Endothelial cell of umbilical vein (primary cell): ENCODE measurements around the gene HLX. TPM values are rescaled to one million over a fixed set of nuclear protein-coding genes. Genes with fewer than 3 reads are reported as not detected.

Experiments used
- BruUV-seq: library from RNA; stranded (reverse); fragments of 400-500 nt; replicated peaks from 2 replicates; lab custom pipeline; 2021; lab: Mats Ljungman, UMichigan
- CTCF ChIA-PET: fragments of 300-600, 350-600 bp; sonication (Branson Sonifier 250); formaldehyde crosslinking; loops from one replicate; lab custom pipeline; 2021; ENCODE audit warnings: antibody characterized with exemption, inconsistent platforms; lab: Charles Lee
- POLR2A ChIA-PET: fragments of 300-600, 350-600 bp; sonication (Branson Sonifier 250); formaldehyde crosslinking; loops from one replicate; lab custom pipeline; 2021; ENCODE audit warnings: antibody characterized with exemption, inconsistent platforms; lab: Charles Lee
- DNase-seq: peaks from one replicate; pipeline ENCODE4 v3.0.0-alpha.2; 2011; ENCODE audit warnings: low read depth, low spot score
- FAIRE-seq: peaks from 2 replicates; lab custom pipeline; 2011; peaks lifted over from hg19 to GRCh38; lab: Jason Lieb, UNC
- H2AFZ ChIP-seq: 2 replicates; pipeline ENCODE4 v1.6.0; 2012; ENCODE audit warnings: low read depth, low read length, control low read depth, inconsistent platforms
- H3K27ac ChIP-seq: 2 replicates; pipeline ENCODE4 v1.5.1; 2011; ENCODE audit warnings: low read depth, mild to moderate bottlenecking, control low read depth, low read length, moderate library complexity; ENCODE audit not compliant: insufficient read depth
- H3K27me3 ChIP-seq, 2 experiments: 2 replicates each; pipeline versions ENCODE4 v1.6.0 to v1.6.1; 2011; ENCODE audit warnings: low read length in 2 of 2, mixed read lengths in 1 of 2; ENCODE audit not compliant: control insufficient read depth in 2 of 2, insufficient read depth in 2 of 2
- H3K36me3 ChIP-seq, 2 experiments: 2 replicates in 1 of 2; 3 replicates in 1 of 2; pipeline ENCODE4 v1.5.1; 2011; ENCODE audit warnings: low read length in 2 of 2, mild to moderate bottlenecking in 1 of 2, moderate library complexity in 1 of 2; ENCODE audit not compliant: control insufficient read depth in 2 of 2, insufficient read depth in 2 of 2; ENCODE audit errors: extremely low read depth in 1 of 2
- H3K4me1 ChIP-seq: 3 replicates; pipeline ENCODE4 v1.5.1; 2011; ENCODE audit warnings: mild to moderate bottlenecking, low read length; ENCODE audit not compliant: control insufficient read depth, insufficient read depth; ENCODE audit errors: extremely low read depth
- H3K4me2 ChIP-seq: 2 replicates; pipeline ENCODE4 v1.6.1; 2011; ENCODE audit warnings: low read length, control low read depth, mixed read lengths; ENCODE audit not compliant: insufficient read depth
- H3K4me3 ChIP-seq, 3 experiments: fragments of 200-600 bp in 1 of 3; sonication (generic), shearing (Covaris generic) in 1 of 3; replicated peaks in 1 of 3; 2 replicates each; pipeline ENCODE4 v1.5.1; 2011 to 2016; ENCODE audit warnings: control low read depth in 3 of 3, low read length in 3 of 3, mild to moderate bottlenecking in 2 of 3, inconsistent platforms in 1 of 3, low read depth in 1 of 3, moderate library complexity in 1 of 3; ENCODE audit not compliant: insufficient read depth in 1 of 3
- H3K79me2 ChIP-seq: 2 replicates; pipeline ENCODE4 v1.6.0; 2012; ENCODE audit warnings: low read length, inconsistent platforms; ENCODE audit not compliant: control insufficient read depth, insufficient read depth
- H3K9ac ChIP-seq: replicated peaks from 2 replicates; pipeline ENCODE3; 2011; ENCODE audit warnings: low read length, control low read depth; ENCODE audit not compliant: insufficient read depth; ENCODE audit errors: extremely low read depth
- H3K9me1 ChIP-seq: replicated peaks from 3 replicates; pipeline ENCODE4 v1.6.0; 2011; ENCODE audit warnings: mild to moderate bottlenecking, low read length; ENCODE audit not compliant: control insufficient read depth, insufficient read depth; ENCODE audit errors: extremely low read depth
- H3K9me3 ChIP-seq: replicated peaks from 2 replicates; pipeline ENCODE4 v1.5.1; 2012; ENCODE audit warnings: low read length, inconsistent platforms; ENCODE audit not compliant: control insufficient read depth, insufficient read depth
- H4K20me1 ChIP-seq: replicated peaks from 2 replicates; pipeline ENCODE3; 2011; ENCODE audit warnings: mild to moderate bottlenecking, low read length; ENCODE audit not compliant: control insufficient read depth, insufficient read depth; ENCODE audit errors: extremely low read depth
- EZH2 ChIP-seq: IDR thresholded peaks from 2 replicates; pipeline ENCODE4 v1.6.1; 2012; ENCODE audit warnings: borderline replicate concordance, low read depth, mild to moderate bottlenecking, moderate library complexity, low read length, inconsistent platforms; ENCODE audit not compliant: severe bottlenecking
- FOS ChIP-seq: IDR thresholded peaks from 2 replicates; pipeline ENCODE4 v1.6.1; 2011; ENCODE audit warnings: mild to moderate bottlenecking, low read length, moderate library complexity, borderline replicate concordance; ENCODE audit not compliant: insufficient read depth
- GATA2 ChIP-seq: IDR thresholded peaks from 2 replicates; pipeline ENCODE4 v1.7.0; 2011; ENCODE audit warnings: low read depth, mild to moderate bottlenecking, moderate library complexity, mixed read lengths, low read length; ENCODE audit not compliant: insufficient read length, insufficient read depth
- JUN ChIP-seq: IDR thresholded peaks from 2 replicates; pipeline ENCODE4 v1.6.1; 2011; ENCODE audit warnings: borderline replicate concordance, low read depth; ENCODE audit not compliant: insufficient read length, insufficient read depth
- MYC ChIP-seq: IDR thresholded peaks from one replicate; pipeline ENCODE4 v1.6.1; 2011; ENCODE audit warnings: mild to moderate bottlenecking, low read depth, low read length
- POLR2A ChIP-seq: IDR thresholded peaks from 2 replicates; pipeline ENCODE4 v1.6.1; 2012; ENCODE audit warnings: low read depth, mild to moderate bottlenecking, control low read depth, low read length
- POLR2AphosphoS5 ChIP-seq: IDR thresholded peaks from 2 replicates; pipeline ENCODE4 v1.6.1; 2012; ENCODE audit warnings: low read depth, mild to moderate bottlenecking, control low read depth, low read length, moderate library complexity; ENCODE audit not compliant: insufficient read depth
- dilution Hi-C: fragments of 300-500 bp; cut with MboI; formaldehyde crosslinking; loops from one replicate; pipeline ENCODE4 v1.15.0; 2019; ENCODE audit warnings: low sequenced_read_pairs; ENCODE audit not compliant: extremely low pct_ligation_motif_present
- intact Hi-C: fragments of 100-400 bp; cut with micrococcal nuclease; formaldehyde crosslinking; loops from one replicate; pipeline ENCODE4 v1.10.0; 2022
- polyA plus RNA-seq, 4 experiments: library from polyadenylated mRNA; depleted of rRNA in 3 of 4; stranded (reverse) in 3 of 4; unstranded in 1 of 4; fragments of >200 nt; gene quantifications; 2 replicates each; pipeline versions ENCODE4 v1.2.1 to v1.2.3, GENCODE V29; 2011 to 2012; ENCODE audit warnings: missing spikeins in 1 of 4
- total RNA-seq: library from RNA; stranded (reverse); gene quantifications from 2 replicates; pipeline ENCODE4 v1.2.3, GENCODE V29; 2021
- TF ChIP-seq, protein P1 (sequence below), 2 donors: IDR thresholded peaks; 1 replicate in 1 of 2; 2 replicates in 1 of 2; pipeline ENCODE4 v1.5.1; 2011; ENCODE audit warnings: low read length in 2 of 2, mild to moderate bottlenecking in 2 of 2, moderate library complexity in 2 of 2, control low read depth in 1 of 2, inconsistent platforms in 1 of 2, low read depth in 1 of 2; ENCODE audit not compliant: insufficient read depth in 1 of 2; ENCODE audit errors: extremely low read depth in 1 of 2
- TF ChIP-seq, protein P2 (sequence below): IDR thresholded peaks from 2 replicates; pipeline ENCODE4 v1.6.1; 2011; ENCODE audit not compliant: insufficient read depth, insufficient read length

Gene HLX
- total and polyA plus RNA-seq, 2 donors (not counting 3 experiments of a cell fraction or from before 2014, with no cell fraction given) = 7.5 to 39.1 TPM

DNA sequence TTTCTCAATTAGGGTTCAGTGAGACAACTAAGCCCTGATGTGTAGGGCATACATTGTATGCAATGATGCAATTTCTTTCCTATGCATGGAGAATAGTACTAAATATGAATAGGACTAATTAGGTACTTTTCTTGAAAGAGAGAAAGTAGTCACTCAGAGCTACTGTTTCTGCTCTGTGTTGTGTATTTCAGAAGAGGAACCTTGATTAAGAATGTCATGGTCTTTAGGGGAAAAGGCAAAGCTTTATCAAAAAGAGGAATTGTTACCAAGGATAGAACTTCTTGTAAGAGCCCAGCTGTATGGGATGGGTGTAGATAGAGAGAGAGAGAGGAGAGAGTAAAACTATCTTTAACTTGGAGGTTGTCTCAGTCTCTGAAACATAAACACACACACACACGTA lies 49.1 kb downstream of the HLX start:
- dilution Hi-C loops (no loop called here), intact Hi-C loops (no loop called here)
- no peak overlapping the region for H3K9ac ChIP-seq
- H3K4me1 ChIP-seq = no peaks in the 10 kb centered on the region
- H3K4me3 ChIP-seq = no peak overlapping the region
- BruUV-seq = no TSS peak
- no peak overlapping the region for H3K27ac ChIP-seq
- no peaks in the 10 kb centered on the region for H3K9me1 ChIP-seq
- FAIRE-seq (no peak), DNase-seq (no peak)
- H3K27me3 ChIP-seq = peaks cover 0 to 2% of the 10 kb centered on the region in 2 experiments
- no peak for TF ChIP-seq POLR2AphosphoS5
- TF ChIP-seq JUN = no peak
- no peak for TF ChIP-seq GATA2
- H2AFZ ChIP-seq = no peak overlapping the region
- H3K79me2 ChIP-seq = no peaks in the 10 kb centered on the region
- ChIA-PET POLR2A (no interaction called here), CTCF (no interaction called here)
- H3K36me3 ChIP-seq = no peaks in the 10 kb centered on the region
- H3K4me2 ChIP-seq = no peak overlapping the region
- no peaks in the 10 kb centered on the region for H4K20me1 ChIP-seq
- H3K9me3 ChIP-seq = no peaks in the 10 kb centered on the region

DNA sequence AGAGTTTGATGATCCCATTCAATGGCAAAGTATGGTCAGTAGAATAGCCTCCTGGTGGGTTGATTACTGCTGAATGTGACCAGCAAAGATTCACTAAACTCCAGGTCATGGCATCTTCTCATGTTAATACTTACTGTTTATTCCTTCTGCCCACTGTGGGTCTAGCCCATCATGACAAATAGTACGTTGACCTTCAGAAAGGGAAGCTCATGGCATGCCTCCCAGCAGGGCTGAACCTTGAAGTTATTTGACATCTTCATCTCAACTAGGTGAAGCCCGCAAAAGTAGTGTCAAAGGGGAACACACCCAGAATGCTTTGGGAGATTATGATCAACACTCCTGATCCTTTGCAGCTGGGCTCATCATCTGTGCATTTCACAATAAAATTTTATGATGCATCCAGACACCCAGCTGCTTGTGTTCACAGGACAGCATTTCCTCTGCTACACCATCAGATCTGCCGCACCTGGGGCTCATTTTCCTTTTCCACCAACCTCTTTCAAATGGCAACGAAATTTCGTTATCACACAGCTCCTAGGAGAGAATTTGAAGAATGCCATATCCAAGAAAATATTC lies 49.6 kb downstream of the HLX start:
- FAIRE-seq = no peak
- no peaks in the 10 kb centered on the region for H3K79me2 ChIP-seq
- intact Hi-C loops (no loop called here), dilution Hi-C loops (no loop called here)
- H3K9me1 ChIP-seq = no peaks in the 10 kb centered on the region
- no peaks in the 10 kb centered on the region for H3K4me1 ChIP-seq
- no peaks in the 10 kb centered on the region for H3K36me3 ChIP-seq
- no peak overlapping the region for H3K4me3 ChIP-seq
- BruUV-seq = no TSS peak
- ChIA-PET POLR2A (no interaction called here), CTCF (no interaction called here)
- peaks cover 0 to 2% of the 10 kb centered on the region in 2 experiments for H3K27me3 ChIP-seq
- H2AFZ ChIP-seq = no peak overlapping the region
- DNase-seq = no peak
- no peak overlapping the region for H3K27ac ChIP-seq
- H3K9ac ChIP-seq = no peak overlapping the region
- TF ChIP-seq JUN = no peak
- no peak for TF ChIP-seq MYC
- no peak for TF ChIP-seq GATA2
- TF ChIP-seq POLR2A = no peak
- no peak for TF ChIP-seq EZH2
- TF ChIP-seq, protein P1, sequence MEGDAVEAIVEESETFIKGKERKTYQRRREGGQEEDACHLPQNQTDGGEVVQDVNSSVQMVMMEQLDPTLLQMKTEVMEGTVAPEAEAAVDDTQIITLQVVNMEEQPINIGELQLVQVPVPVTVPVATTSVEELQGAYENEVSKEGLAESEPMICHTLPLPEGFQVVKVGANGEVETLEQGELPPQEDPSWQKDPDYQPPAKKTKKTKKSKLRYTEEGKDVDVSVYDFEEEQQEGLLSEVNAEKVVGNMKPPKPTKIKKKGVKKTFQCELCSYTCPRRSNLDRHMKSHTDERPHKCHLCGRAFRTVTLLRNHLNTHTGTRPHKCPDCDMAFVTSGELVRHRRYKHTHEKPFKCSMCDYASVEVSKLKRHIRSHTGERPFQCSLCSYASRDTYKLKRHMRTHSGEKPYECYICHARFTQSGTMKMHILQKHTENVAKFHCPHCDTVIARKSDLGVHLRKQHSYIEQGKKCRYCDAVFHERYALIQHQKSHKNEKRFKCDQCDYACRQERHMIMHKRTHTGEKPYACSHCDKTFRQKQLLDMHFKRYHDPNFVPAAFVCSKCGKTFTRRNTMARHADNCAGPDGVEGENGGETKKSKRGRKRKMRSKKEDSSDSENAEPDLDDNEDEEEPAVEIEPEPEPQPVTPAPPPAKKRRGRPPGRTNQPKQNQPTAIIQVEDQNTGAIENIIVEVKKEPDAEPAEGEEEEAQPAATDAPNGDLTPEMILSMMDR (IDR thresholded peaks at IDR 0.05; ENCODE audit: extremely low read depth in 1 of 2, insufficient read depth in 1 of 2, low read depth in 1 of 2, low read length in 2 of 2) = no peak
- TF ChIP-seq, protein P2, sequence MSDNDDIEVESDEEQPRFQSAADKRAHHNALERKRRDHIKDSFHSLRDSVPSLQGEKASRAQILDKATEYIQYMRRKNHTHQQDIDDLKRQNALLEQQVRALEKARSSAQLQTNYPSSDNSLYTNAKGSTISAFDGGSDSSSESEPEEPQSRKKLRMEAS = no peak
- no peak for TF ChIP-seq FOS
- no peak for TF ChIP-seq POLR2AphosphoS5
- no peak overlapping the region for H3K4me2 ChIP-seq
- H4K20me1 ChIP-seq = no peaks in the 10 kb centered on the region
- no peaks in the 10 kb centered on the region for H3K9me3 ChIP-seq
